HG03571 (cell line): ENCODE results near the gene GRIN2D.

ENCODE experiments used
- ATAC-seq: cut with Tn5 transposase; IDR thresholded peaks from one replicate; pipeline ENCODE4 v1.9.1; 2021; ENCODE audit not compliant: unreplicated experiment

Gene GRIN2D

DNA sequence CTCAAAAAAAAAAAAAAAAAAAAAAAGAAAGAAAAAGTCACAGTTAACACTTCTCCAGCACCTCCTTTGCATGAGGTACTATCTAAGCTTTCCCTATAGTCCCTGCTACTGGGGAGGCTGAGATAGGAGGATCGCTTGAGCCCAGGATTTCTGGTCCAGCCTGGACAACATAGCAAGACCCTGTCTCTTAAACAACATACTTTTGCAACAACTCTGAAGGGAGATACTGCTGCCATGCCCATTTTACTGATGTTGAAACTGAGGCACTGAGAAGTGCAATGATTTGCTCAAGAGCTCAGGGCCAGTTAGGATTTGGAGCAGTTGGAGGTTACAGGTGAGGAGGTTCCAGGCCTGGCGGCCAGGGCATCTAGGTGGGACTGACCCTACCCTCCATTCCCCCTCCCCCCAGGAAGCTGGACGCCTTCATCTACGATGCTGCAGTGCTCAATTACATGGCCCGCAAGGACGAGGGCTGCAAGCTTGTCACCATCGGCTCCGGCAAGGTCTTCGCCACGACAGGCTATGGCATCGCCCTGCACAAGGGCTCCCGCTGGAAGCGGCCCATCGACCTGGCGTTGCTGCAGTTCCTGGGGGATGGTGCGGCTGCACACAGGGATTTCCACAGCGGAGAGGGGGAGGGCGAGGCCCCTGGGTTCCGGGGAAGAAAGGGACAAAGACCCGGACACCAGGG is 48.0 kb downstream of the GRIN2D start:
- ATAC-seq: no peak

DNA sequence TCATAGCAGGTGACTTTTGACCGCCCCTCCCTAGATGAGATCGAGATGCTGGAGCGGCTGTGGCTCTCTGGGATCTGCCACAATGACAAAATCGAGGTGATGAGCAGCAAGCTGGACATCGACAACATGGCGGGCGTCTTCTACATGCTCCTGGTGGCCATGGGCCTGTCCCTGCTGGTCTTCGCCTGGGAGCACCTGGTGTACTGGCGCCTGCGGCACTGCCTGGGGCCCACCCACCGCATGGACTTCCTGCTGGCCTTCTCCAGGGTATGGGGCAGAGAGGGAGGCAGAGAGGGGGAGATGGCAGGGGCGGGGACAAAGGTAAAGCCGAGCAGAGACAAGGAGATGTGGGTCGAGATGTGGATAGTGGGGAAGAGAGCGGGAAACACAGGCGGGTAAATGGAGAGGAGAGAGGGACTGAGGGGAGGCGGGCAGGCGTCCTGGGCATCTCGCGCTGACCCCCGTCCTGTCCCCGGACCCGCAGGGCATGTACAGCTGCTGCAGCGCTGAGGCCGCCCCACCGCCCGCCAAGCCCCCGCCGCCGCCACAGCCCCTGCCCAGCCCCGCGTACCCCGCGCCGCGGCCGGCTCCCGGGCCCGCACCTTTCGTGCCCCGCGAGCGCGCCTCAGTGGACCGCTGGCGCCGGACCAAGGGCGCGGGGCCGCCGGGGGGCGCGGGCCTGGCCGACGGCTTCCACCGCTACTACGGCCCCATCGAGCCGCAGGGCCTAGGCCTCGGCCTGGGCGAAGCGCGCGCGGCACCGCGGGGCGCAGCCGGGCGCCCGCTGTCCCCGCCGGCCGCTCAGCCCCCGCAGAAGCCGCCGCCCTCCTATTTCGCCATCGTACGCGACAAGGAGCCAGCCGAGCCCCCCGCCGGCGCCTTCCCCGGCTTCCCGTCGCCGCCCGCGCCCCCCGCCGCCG is 48.9 kb downstream of the GRIN2D start:
- ATAC-seq: no peak

DNA sequence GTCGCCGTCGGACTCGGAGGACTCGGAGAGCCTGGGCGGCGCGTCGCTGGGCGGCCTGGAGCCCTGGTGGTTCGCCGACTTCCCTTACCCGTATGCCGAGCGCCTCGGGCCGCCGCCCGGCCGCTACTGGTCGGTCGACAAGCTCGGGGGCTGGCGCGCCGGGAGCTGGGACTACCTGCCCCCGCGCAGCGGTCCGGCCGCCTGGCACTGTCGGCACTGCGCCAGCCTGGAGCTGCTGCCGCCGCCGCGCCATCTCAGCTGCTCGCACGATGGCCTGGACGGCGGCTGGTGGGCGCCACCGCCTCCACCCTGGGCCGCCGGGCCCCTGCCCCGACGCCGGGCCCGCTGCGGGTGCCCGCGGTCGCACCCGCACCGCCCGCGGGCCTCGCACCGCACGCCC is 49.8 kb downstream of the GRIN2D start:
- no peak for ATAC-seq
